ENCODE data around the gene CD209. TPM values are rescaled to one million over a fixed set of nuclear protein-coding genes. Genes with fewer than 3 reads are reported as not detected.

CD209 gene
- total RNA-seq, 2 donors from 2014 or later = not detected

DNA sequence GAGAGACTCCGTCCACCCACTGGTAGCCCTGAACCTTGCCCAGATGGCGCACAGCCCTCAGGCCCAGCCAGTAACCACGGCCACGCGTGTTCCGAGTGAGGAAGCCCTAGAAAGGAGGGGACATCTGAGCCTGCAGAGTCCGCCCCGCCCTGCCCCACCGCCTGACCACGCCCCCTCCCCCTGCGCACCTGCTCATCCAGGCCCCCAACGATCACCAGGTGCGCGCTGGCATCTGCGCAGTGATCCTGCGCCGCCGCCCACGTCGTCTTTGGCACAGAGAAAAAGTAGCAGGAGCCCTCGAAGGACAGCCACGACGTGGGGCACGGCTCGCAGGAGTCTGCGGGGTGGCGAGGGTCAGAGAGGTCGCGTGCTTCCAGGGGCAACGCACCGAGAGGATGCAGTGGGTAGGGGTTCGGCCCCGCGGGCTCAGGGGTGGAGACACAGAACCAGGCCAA lies 17.5 kb downstream of the CD209 start:
- DNase-seq (no peak), ATAC-seq (replicated peaks in 1 of 2) (no peak)
- Mint-ChIP-seq H3K36me3 (ENCODE audit: insufficient read depth in 2 of 2) (peaks cover 0 to 2% of the 10 kb centered on the region in 2 donors), H3K27me3 (ENCODE audit: low read depth) (peaks cover 46% of the 10 kb centered on the region), H3K4me3 (peak overlapping the region in 1 of 2 donors; percentile 62), H3K9me3 (no peaks in the 10 kb centered on the region), H3K27ac (no peak overlapping the region), H3K4me1 (ENCODE audit: low read depth) (peaks cover 10% of the 10 kb centered on the region)

DNA sequence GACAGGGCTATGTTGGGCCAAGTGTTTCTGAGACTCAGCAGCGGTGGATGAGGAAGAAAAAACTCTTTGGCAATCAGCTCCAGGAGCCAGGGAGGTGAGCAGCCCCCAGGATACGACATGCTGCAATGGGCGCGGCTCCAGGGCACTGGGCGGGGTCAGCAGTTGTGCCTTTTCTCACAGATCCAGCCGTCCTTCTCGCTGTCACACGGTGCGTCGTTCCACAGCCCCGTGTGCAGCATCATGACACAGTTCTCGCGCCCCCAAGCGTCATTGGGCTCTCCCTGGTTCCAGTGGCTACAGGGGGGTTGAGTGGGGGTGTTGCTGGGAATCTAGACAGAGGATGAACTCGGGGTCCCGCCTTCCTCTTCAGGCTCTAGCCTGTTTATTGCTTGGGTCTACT lies 18.1 kb downstream of the CD209 start:
- DNase-seq (no peak), ATAC-seq (replicated peaks in 1 of 2) (no peak)
- Mint-ChIP-seq H3K4me1 (ENCODE audit: low read depth) (peaks cover 10% of the 10 kb centered on the region), H3K27ac (no peak overlapping the region), H3K4me3 (no peak overlapping the region), H3K36me3 (ENCODE audit: insufficient read depth in 2 of 2) (peaks cover 0 to 2% of the 10 kb centered on the region in 2 donors), H3K27me3 (ENCODE audit: low read depth) (peaks cover 42% of the 10 kb centered on the region), H3K9me3 (no peaks in the 10 kb centered on the region)

GRCh38 chr19:7725791-7726190 lies 21.5 kb downstream of the CD209 start:
- Mint-ChIP-seq H3K36me3 (ENCODE audit: insufficient read depth in 2 of 2) (peaks cover 0 to 2% of the 10 kb centered on the region in 2 donors), H3K9me3 (no peaks in the 10 kb centered on the region), H3K4me3 (no peak overlapping the region), H3K27ac (no peak overlapping the region), H3K4me1 (ENCODE audit: low read depth) (peaks cover 10% of the 10 kb centered on the region), H3K27me3 (ENCODE audit: low read depth) (peaks cover 32% of the 10 kb centered on the region)
- no peak for ATAC-seq (replicated peaks in 1 of 2)
- no peak for DNase-seq

- Mint-ChIP-seq H3K4me3 (no peak overlapping the region), H3K9me3 (no peaks in the 10 kb centered on the region), H3K36me3 (ENCODE audit: insufficient read depth in 2 of 2) (no peaks in the 10 kb centered on the region), H3K27me3 (ENCODE audit: low read depth) (peaks cover 2% of the 10 kb centered on the region), H3K4me1 (ENCODE audit: low read depth) (no peaks in the 10 kb centered on the region), H3K27ac (no peak overlapping the region)
- DNase-seq = no peak
- ATAC-seq (replicated peaks in 1 of 2) = no peak
Measured at GRCh38 chr19:7722231-7722651, 25.1 kb downstream of the CD209 start.

DNA sequence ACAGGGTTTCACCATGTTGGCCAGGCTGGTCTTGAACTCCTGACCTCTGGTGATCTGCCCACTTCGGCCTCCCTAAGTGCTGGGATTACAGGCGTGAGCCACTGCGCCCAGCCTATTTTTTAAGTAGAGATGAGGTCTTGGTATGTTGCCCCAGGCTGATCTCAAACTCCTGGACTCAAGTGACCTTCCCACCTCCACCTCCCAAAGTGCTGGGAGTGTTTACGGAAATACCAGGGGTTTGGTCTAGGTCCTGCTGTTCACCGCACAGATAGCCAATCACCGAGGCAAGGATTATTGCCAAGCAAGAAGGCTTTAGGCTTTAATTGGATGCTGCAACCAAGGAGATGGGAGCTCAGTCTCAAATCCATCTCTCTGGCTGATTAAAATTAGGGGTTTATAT lies 27.0 kb downstream of the CD209 start:
- no peak for ATAC-seq (replicated peaks in 1 of 2)
- peaks cover 3 to 4% of the 10 kb centered on the region in 2 donors for H3K9me3 Mint-ChIP-seq
- peaks cover 2 to 8% of the 10 kb centered on the region in 2 donors for H3K36me3 Mint-ChIP-seq (ENCODE audit: insufficient read depth in 2 of 2)
- H3K27ac Mint-ChIP-seq = no peak overlapping the region
- no peaks in the 10 kb centered on the region for H3K4me1 Mint-ChIP-seq (ENCODE audit: low read depth)
- no peak for DNase-seq
- H3K4me3 Mint-ChIP-seq = no peak overlapping the region
- H3K27me3 Mint-ChIP-seq (ENCODE audit: low read depth) = no peaks in the 10 kb centered on the region

- peaks cover 3 to 4% of the 10 kb centered on the region in 2 donors for H3K9me3 Mint-ChIP-seq
- DNase-seq (no peak), ATAC-seq (replicated peaks in 1 of 2) (no peak)
- H3K27me3 Mint-ChIP-seq (ENCODE audit: low read depth) = no peaks in the 10 kb centered on the region
- H3K36me3 Mint-ChIP-seq (ENCODE audit: insufficient read depth in 2 of 2) = peaks cover 2 to 8% of the 10 kb centered on the region in 2 donors
- no peak overlapping the region for H3K27ac Mint-ChIP-seq
- peaks cover 14% of the 10 kb centered on the region for H3K4me1 Mint-ChIP-seq (ENCODE audit: low read depth)
- no peak overlapping the region for H3K4me3 Mint-ChIP-seq
Measured at GRCh38 chr19:7718668-7719067, 28.7 kb downstream of the CD209 start.

DNA sequence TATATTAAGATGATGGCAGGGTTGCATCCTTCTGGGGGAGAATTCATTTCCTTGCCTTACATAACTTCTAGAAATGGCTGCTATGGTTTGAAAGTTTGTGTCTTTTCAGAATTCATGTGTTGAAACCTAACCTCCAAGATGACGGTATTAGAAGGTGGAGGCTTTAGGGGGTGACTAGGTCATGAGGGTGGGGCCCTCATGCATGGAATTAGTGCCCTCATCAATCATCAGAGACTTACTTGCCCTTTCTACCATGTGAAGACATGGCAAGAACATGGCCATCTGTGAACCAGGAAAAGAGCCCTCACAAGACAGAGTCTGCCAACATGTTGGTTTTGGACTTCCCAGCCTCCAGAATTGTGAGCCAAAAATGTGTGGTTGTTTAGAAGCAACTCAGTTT lies 30.6 kb downstream of the CD209 start:
- DNase-seq (no peak), ATAC-seq (replicated peaks in 1 of 2) (no peak)
- no peaks in the 10 kb centered on the region for H3K27me3 Mint-ChIP-seq (ENCODE audit: low read depth)
- peaks cover 2 to 8% of the 10 kb centered on the region in 2 donors for H3K36me3 Mint-ChIP-seq (ENCODE audit: insufficient read depth in 2 of 2)
- no peak overlapping the region for H3K4me3 Mint-ChIP-seq
- no peak overlapping the region for H3K27ac Mint-ChIP-seq
- peaks cover 3 to 4% of the 10 kb centered on the region in 2 donors for H3K9me3 Mint-ChIP-seq
- H3K4me1 Mint-ChIP-seq (ENCODE audit: low read depth) = peaks cover 19% of the 10 kb centered on the region

- Mint-ChIP-seq H3K4me3 (no peak overlapping the region), H3K27ac (no peak overlapping the region), H3K27me3 (ENCODE audit: low read depth) (no peaks in the 10 kb centered on the region), H3K36me3 (ENCODE audit: insufficient read depth in 2 of 2) (peaks cover 2 to 8% of the 10 kb centered on the region in 2 donors), H3K4me1 (ENCODE audit: low read depth) (peaks cover 19% of the 10 kb centered on the region), H3K9me3 (peaks cover 3 to 4% of the 10 kb centered on the region in 2 donors)
- ATAC-seq (replicated peaks in 1 of 2) = no peak
- no peak for DNase-seq
Measured at GRCh38 chr19:7715671-7716070, 31.7 kb downstream of the CD209 start.

- Mint-ChIP-seq H3K27ac (peak overlapping the region; percentile 77), H3K9me3 (no peaks in the 10 kb centered on the region), H3K4me1 (ENCODE audit: low read depth) (peaks cover 34% of the 10 kb centered on the region), H3K27me3 (ENCODE audit: low read depth) (peaks cover 5% of the 10 kb centered on the region), H3K4me3 (no peak overlapping the region), H3K36me3 (ENCODE audit: insufficient read depth in 2 of 2) (peaks cover 0 to under 1% of the 10 kb centered on the region in 2 donors)
- no peak for DNase-seq
- ATAC-seq (replicated peaks in 1 of 2) = no peak
Measured at GRCh38 chr19:7710616-7711015, 36.7 kb downstream of the CD209 start.

- no peak for ATAC-seq (replicated peaks in 1 of 2)
- H3K4me1 Mint-ChIP-seq (ENCODE audit: low read depth) = peaks cover 40% of the 10 kb centered on the region
- no peak for DNase-seq
- H3K27me3 Mint-ChIP-seq (ENCODE audit: low read depth) = peaks cover 5% of the 10 kb centered on the region
- H3K36me3 Mint-ChIP-seq (ENCODE audit: insufficient read depth in 2 of 2) = no peaks in the 10 kb centered on the region
- no peaks in the 10 kb centered on the region for H3K9me3 Mint-ChIP-seq
- H3K4me3 Mint-ChIP-seq = no peak overlapping the region
- H3K27ac Mint-ChIP-seq = no peak overlapping the region
Measured at GRCh38 chr19:7709932-7710460, 37.3 kb downstream of the CD209 start.

DNA sequence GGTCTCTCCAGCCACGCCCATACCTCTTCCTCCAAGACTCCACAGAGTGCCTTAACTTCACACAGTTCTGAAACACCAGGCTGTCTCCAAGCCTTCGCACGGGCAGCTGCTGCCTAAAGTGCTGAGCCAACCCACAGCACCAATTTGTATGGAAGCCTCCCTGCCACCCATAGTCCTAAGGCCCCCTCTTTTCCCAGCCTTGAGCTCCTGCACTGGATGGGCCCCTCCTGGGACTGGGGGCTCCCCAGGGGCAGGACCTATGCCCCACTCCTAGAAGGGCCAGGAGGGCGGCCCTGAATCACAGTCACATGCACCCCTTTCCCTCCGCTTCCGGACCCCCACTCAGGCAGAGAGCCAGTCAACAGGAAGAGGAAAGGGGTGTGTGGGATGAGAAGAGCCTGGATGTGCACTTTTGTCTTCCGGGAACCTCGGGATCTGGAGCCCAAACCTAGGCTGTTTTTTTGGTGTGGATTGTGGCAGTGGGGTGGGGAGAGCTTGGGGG lies 40.3 kb downstream of the CD209 start:
- DNase-seq (no peak), ATAC-seq (replicated peaks in 1 of 2) (no peak)
- H3K9me3 Mint-ChIP-seq = no peaks in the 10 kb centered on the region
- H3K27ac Mint-ChIP-seq = peak overlapping the region; percentile 53
- no peaks in the 10 kb centered on the region for H3K36me3 Mint-ChIP-seq (ENCODE audit: insufficient read depth in 2 of 2)
- H3K4me3 Mint-ChIP-seq = peak overlapping the region; percentile 53 to 74
- H3K27me3 Mint-ChIP-seq (ENCODE audit: low read depth) = peaks cover 10% of the 10 kb centered on the region
- H3K4me1 Mint-ChIP-seq (ENCODE audit: low read depth) = peaks cover 37% of the 10 kb centered on the region

DNA sequence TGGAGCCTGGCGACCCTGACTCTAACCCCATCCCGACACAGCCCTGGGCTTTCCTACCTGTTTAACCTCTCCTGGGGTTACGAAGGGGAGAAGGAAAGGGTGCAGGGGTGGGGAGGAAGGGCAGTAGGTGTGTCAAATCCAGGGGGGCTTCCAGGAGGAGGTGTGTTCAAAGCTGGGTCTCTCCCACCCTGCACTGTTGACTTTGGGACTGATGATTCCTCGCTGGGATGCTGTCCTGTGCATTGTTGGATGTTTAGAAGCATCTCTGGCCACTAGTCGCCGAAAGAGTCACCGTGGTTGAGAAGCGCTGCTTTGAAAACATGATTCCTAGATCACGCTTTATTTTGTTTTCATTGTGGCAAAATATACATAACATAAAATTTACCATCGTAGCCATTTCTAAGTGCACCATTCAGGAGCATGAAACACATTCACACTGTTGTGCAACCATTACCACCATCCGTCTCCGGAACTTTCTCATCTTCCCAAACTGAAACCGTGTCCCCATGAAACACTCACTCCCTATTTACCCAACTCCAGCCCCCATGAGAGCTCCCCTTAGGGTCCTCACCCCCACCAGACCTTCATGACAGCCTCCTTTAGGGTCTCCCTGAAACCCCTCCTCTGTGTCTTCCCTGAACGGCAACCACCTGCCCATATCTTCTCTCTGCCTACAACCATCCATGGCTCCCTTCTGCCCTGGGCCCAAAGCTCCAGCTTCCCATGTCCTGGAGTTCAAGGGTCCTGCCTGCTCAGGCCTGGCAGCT lies 41.0 kb downstream of the CD209 start:
- Mint-ChIP-seq H3K9me3 (no peaks in the 10 kb centered on the region), H3K4me1 (ENCODE audit: low read depth) (peaks cover 39% of the 10 kb centered on the region), H3K27me3 (ENCODE audit: low read depth) (peaks cover 10% of the 10 kb centered on the region), H3K27ac (peak overlapping the region; percentile 53), H3K36me3 (ENCODE audit: insufficient read depth in 2 of 2) (no peaks in the 10 kb centered on the region), H3K4me3 (peak overlapping the region; percentile 74 to 84)
- DNase-seq (no peak), ATAC-seq (replicated peaks in 1 of 2) (no peak)

DNA sequence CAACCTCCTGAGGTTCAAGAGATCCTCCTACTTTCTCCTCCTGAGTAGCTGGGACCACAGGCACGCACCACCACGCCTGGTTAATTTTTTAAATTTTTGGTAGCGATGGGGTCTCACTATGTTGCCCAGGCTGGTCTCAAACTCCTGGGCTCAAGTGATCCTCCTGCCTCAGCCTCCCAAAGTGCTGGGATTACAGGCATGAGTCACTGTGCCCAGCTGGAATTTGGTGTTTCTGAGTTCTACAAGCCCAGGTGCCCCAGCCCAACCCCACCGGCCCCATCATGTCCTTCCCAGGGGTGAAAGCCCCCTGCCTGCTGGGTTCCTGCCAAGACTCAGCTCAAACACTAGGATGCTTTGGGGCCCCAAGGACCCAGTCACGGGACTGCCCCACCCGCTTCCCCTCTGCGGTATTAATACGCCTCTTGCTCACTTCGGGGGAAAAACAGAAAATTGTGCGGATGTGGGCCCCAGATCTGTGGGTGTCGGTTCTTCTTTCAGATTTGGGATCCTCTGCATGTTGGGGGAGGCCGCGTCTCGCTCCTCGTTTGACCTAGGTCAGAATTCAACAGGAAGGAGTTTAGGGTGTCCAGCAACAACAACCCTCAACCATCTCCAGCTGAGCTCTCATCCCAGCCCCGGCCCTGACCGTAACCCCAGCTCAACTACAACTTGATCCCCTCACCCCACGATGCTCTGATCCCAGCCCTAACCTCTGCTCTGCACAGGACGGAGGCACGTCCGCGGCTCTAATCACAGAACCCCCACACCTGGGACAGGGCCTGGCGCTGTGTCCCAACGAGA lies 41.7 kb downstream of the CD209 start:
- H3K27ac Mint-ChIP-seq = peak overlapping the region; percentile 9
- peaks cover 10% of the 10 kb centered on the region for H3K27me3 Mint-ChIP-seq (ENCODE audit: low read depth)
- peak; percentile 93 to 95 for ATAC-seq (replicated peaks in 1 of 2)
- H3K4me3 Mint-ChIP-seq = peak overlapping the region; percentile 74 to 84
- H3K9me3 Mint-ChIP-seq = no peaks in the 10 kb centered on the region
- peaks cover 39% of the 10 kb centered on the region for H3K4me1 Mint-ChIP-seq (ENCODE audit: low read depth)
- DNase-seq = peak; percentile 80 to 86
- no peaks in the 10 kb centered on the region for H3K36me3 Mint-ChIP-seq (ENCODE audit: insufficient read depth in 2 of 2)

Measured in activated T-cell treated with anti-CD3 and anti-CD28 coated beads, Interleukin-2, amount 50 U/mL, for 72 hours (primary cell).